IPS-20b (cell line): ENCODE measurements around the gene METTL26.

Experiments used
- H3K27ac ChIP-seq: one replicate; pipeline ENCODE4 v1.5.1; 2013; ENCODE audit warnings: low read length
- H3K27me3 ChIP-seq: 2 replicates; pipeline ENCODE4 v1.6.1; 2013; ENCODE audit warnings: mild to moderate bottlenecking, low read length, inconsistent platforms; ENCODE audit not compliant: insufficient read depth
- H3K36me3 ChIP-seq: 2 replicates; pipeline ENCODE4 v1.6.1; 2013; ENCODE audit warnings: low read depth, mild to moderate bottlenecking, inconsistent platforms, low read length, moderate library complexity; ENCODE audit not compliant: insufficient read depth
- H3K4me1 ChIP-seq: 2 replicates; pipeline ENCODE4 v1.6.1; 2013; ENCODE audit warnings: mild to moderate bottlenecking, control low read depth, inconsistent platforms, low read length, moderate library complexity; ENCODE audit not compliant: insufficient read depth
- H3K4me3 ChIP-seq: 2 replicates; pipeline ENCODE4 v1.5.1; 2013; ENCODE audit warnings: mild to moderate bottlenecking, low read length, inconsistent platforms
- H3K9ac ChIP-seq: 2 replicates; pipeline ENCODE4 v1.6.1; 2013; ENCODE audit warnings: low read depth, mild to moderate bottlenecking, inconsistent platforms, low read length, moderate library complexity
- H3K9me3 ChIP-seq: 2 replicates; pipeline ENCODE4 v1.6.1; 2013; ENCODE audit warnings: mild to moderate bottlenecking, low read depth, low read length, inconsistent platforms; ENCODE audit not compliant: insufficient read depth

METTL26 gene

GRCh38 chr16:586047-586644 lies 50.0 kb downstream of the METTL26 start:
- Histone ChIP-seq H3K4me3 (no peak overlapping the region), H3K9me3 (no peaks in the 10 kb centered on the region), H3K36me3 (no peaks in the 10 kb centered on the region), H3K27me3 (peaks cover 53% of the 10 kb centered on the region), H3K4me1 (peaks cover 4% of the 10 kb centered on the region; the same call in 1 of the 2 replicates), H3K9ac (no peak overlapping the region), H3K27ac (no peak overlapping the region)

GRCh38 chr16:585351-585750 lies 50.8 kb downstream of the METTL26 start:
- H3K4me1 ChIP-seq, result peaks cover 4% of the 10 kb centered on the region; the same call in 1 of the 2 replicates
- no peak overlapping the region for H3K27ac ChIP-seq
- H3K36me3 ChIP-seq, result no peaks in the 10 kb centered on the region
- H3K4me3 ChIP-seq, result no peak overlapping the region
- H3K27me3 ChIP-seq, result peaks cover 45% of the 10 kb centered on the region
- no peak overlapping the region for H3K9ac ChIP-seq
- no peaks in the 10 kb centered on the region for H3K9me3 ChIP-seq
